HG03439 (cell line): ENCODE data around the gene BIRC5.
"Not testable (repeated sequence)": the region's sequence is repeated elsewhere in the genome, so short reads cannot be mapped to it uniquely, and the experiment has no call there.

Experiments used
- ATAC-seq: cut with Tn5 transposase; IDR thresholded peaks from one replicate; pipeline ENCODE4 v1.9.1; 2021; ENCODE audit warnings: mild to moderate bottlenecking, moderate library complexity; ENCODE audit not compliant: unreplicated experiment

Gene BIRC5

GRCh38 chr17:78238823-78239488 lies 24.9 kb downstream of the BIRC5 start:
- ATAC-seq = no peak

GRCh38 chr17:78239489-78239931 lies 25.5 kb downstream of the BIRC5 start:
- no peak for ATAC-seq

- ATAC-seq = no peak
Observed at GRCh38 chr17:78240012-78240655, 26.1 kb downstream of the BIRC5 start.

- no peak for ATAC-seq
Observed at GRCh38 chr17:78240839-78241238, 26.8 kb downstream of the BIRC5 start.

- no peak for ATAC-seq
Observed at GRCh38 chr17:78241277-78242023, 27.4 kb downstream of the BIRC5 start.

- ATAC-seq = no peak
Observed at GRCh38 chr17:78242024-78242742, 28.1 kb downstream of the BIRC5 start.

- ATAC-seq = no peak
Observed at GRCh38 chr17:78247304-78247703, 33.3 kb downstream of the BIRC5 start.

GRCh38 chr17:78248051-78248914 lies 34.2 kb downstream of the BIRC5 start:
- no peak for ATAC-seq

- no peak for ATAC-seq
Observed at GRCh38 chr17:78249074-78249817, 35.2 kb downstream of the BIRC5 start.

- no peak for ATAC-seq
Observed at GRCh38 chr17:78249818-78250806, 36.1 kb downstream of the BIRC5 start.

GRCh38 chr17:78250891-78251772 lies 37.1 kb downstream of the BIRC5 start:
- ATAC-seq = no peak

GRCh38 chr17:78251773-78252103 lies 37.7 kb downstream of the BIRC5 start:
- ATAC-seq = no peak

- no peak for ATAC-seq
Observed at GRCh38 chr17:78252111-78252634, 38.1 kb downstream of the BIRC5 start.

GRCh38 chr17:78252701-78253635 lies 38.9 kb downstream of the BIRC5 start:
- ATAC-seq = no peak

GRCh38 chr17:78253636-78253945 lies 39.5 kb downstream of the BIRC5 start:
- ATAC-seq = not testable (repeated sequence)

GRCh38 chr17:78253946-78254672 lies 40.1 kb downstream of the BIRC5 start:
- no peak for ATAC-seq
